Stimulated activated naive B cell treated with anti-CD40 and anti-IgM and Interleukin-4, amounts not matched to agents 10 μg/mL and 1 μg/mL and 100 μg/mL, for 72 hours (primary cell): Measurements from ENCODE around the gene SLAMF7.

Experiments
- ATAC-seq, 2 donors: fragments of 150-1000 bp; cut with Tn5 transposase; replicated peaks; 2 replicates each; pipeline ENCODE4 v1.10.0; 2021; ENCODE audit warnings: moderate library complexity in 1 of 2
- DNase-seq: peaks from one replicate; pipeline ENCODE4 v3.0.0; 2021
- H3K27ac Mint-ChIP-seq: one replicate; pipeline ENCODE4 v1.8.0; 2022; ENCODE audit warnings: mild to moderate bottlenecking, mixed read lengths
- H3K27me3 Mint-ChIP-seq, 2 donors: one replicate each; pipeline ENCODE4 v1.8.0; 2022; ENCODE audit warnings: mixed read lengths in 2 of 2
- H3K36me3 Mint-ChIP-seq, 2 donors: one replicate each; pipeline ENCODE4 v1.8.0; 2022; ENCODE audit warnings: mixed read lengths in 2 of 2, mild to moderate bottlenecking in 1 of 2
- H3K4me1 Mint-ChIP-seq, 2 donors: one replicate each; pipeline ENCODE4 v1.8.0; 2022; ENCODE audit warnings: mixed read lengths in 2 of 2, mild to moderate bottlenecking in 1 of 2
- H3K4me3 Mint-ChIP-seq, 2 donors: one replicate each; pipeline ENCODE4 v1.8.0; 2022; ENCODE audit warnings: mild to moderate bottlenecking in 2 of 2, mixed read lengths in 2 of 2, moderate library complexity in 1 of 2
- H3K9me3 Mint-ChIP-seq, 2 donors: one replicate each; pipeline ENCODE4 v1.8.0; 2022; ENCODE audit warnings: mixed read lengths in 2 of 2, mild to moderate bottlenecking in 1 of 2

SLAMF7 gene

GRCh38 chr1:160758521-160758920 lies 19.5 kb downstream of the SLAMF7 start:
- Mint-ChIP-seq H3K4me1 (peaks cover 5 to 13% of the 10 kb centered on the region in 2 donors), H3K27ac (no peak overlapping the region), H3K4me3 (no peak overlapping the region), H3K36me3 (peaks cover 19 to 34% of the 10 kb centered on the region in 2 donors), H3K9me3 (no peaks in the 10 kb centered on the region), H3K27me3 (no peaks in the 10 kb centered on the region)
- ATAC-seq (no peak), DNase-seq (no peak)

GRCh38 chr1:160759740-160760139 lies 20.7 kb downstream of the SLAMF7 start:
- peaks cover 10 to 23% of the 10 kb centered on the region in 2 donors for H3K36me3 Mint-ChIP-seq
- ATAC-seq (no peak), DNase-seq (no peak)
- H3K27me3 Mint-ChIP-seq: no peaks in the 10 kb centered on the region
- H3K4me1 Mint-ChIP-seq: peaks cover 4 to 10% of the 10 kb centered on the region in 2 donors
- H3K9me3 Mint-ChIP-seq: no peaks in the 10 kb centered on the region
- H3K4me3 Mint-ChIP-seq: no peak overlapping the region
- no peak overlapping the region for H3K27ac Mint-ChIP-seq

GRCh38 chr1:160761046-160761445 lies 22.0 kb downstream of the SLAMF7 start:
- no peaks in the 10 kb centered on the region for H3K9me3 Mint-ChIP-seq
- H3K27ac Mint-ChIP-seq: no peak overlapping the region
- DNase-seq (no peak), ATAC-seq (no peak)
- peaks cover 4 to 17% of the 10 kb centered on the region in 2 donors for H3K36me3 Mint-ChIP-seq
- H3K4me3 Mint-ChIP-seq: no peak overlapping the region
- peaks cover 2 to 3% of the 10 kb centered on the region in 2 donors for H3K4me1 Mint-ChIP-seq
- H3K27me3 Mint-ChIP-seq: no peaks in the 10 kb centered on the region

GRCh38 chr1:160761886-160762285 lies 22.8 kb downstream of the SLAMF7 start:
- peaks cover 6 to 7% of the 10 kb centered on the region in 2 donors for H3K4me1 Mint-ChIP-seq
- no peak for DNase-seq
- H3K36me3 Mint-ChIP-seq: peaks cover 7 to 16% of the 10 kb centered on the region in 2 donors
- H3K9me3 Mint-ChIP-seq: peaks cover 0 to 3% of the 10 kb centered on the region in 2 donors
- H3K27ac Mint-ChIP-seq: no peak overlapping the region
- H3K27me3 Mint-ChIP-seq: no peaks in the 10 kb centered on the region
- no peak overlapping the region for H3K4me3 Mint-ChIP-seq
- ATAC-seq: no peak

- DNase-seq (no peak), ATAC-seq (no peak)
- no peak overlapping the region for H3K27ac Mint-ChIP-seq
Measured at GRCh38 chr1:160763993-160764392, 24.9 kb downstream of the SLAMF7 start.

GRCh38 chr1:160767395-160768294 lies 28.6 kb downstream of the SLAMF7 start:
- Mint-ChIP-seq H3K27me3 (no peaks in the 10 kb centered on the region), H3K27ac (peak overlapping the region; percentile 96), H3K36me3 (peaks cover 15 to 26% of the 10 kb centered on the region in 2 donors), H3K4me1 (peaks cover 19 to 27% of the 10 kb centered on the region in 2 donors), H3K4me3 (peak overlapping the region; percentile 77 to 82), H3K9me3 (peaks cover 0 to 3% of the 10 kb centered on the region in 2 donors)
- DNase-seq (no peak), ATAC-seq (peak; percentile 47 to 64)

More at GRCh38 chr1:160763993-160764392, 24.9 kb downstream of the SLAMF7 start:
- Mint-ChIP-seq H3K9me3 (peaks cover 0 to 3% of the 10 kb centered on the region in 2 donors), H3K4me1 (peaks cover 16 to 27% of the 10 kb centered on the region in 2 donors), H3K4me3 (no peak overlapping the region), H3K36me3 (peaks cover 7 to 11% of the 10 kb centered on the region in 2 donors), H3K27me3 (no peaks in the 10 kb centered on the region)

GRCh38 chr1:160768295-160768657 lies 29.2 kb downstream of the SLAMF7 start:
- DNase-seq (peak; percentile 65), ATAC-seq (peak; percentile 93 to 97)
- H3K9me3 Mint-ChIP-seq: peaks cover 0 to 3% of the 10 kb centered on the region in 2 donors
- H3K27ac Mint-ChIP-seq: peak overlapping the region; percentile 96
- H3K27me3 Mint-ChIP-seq: no peaks in the 10 kb centered on the region
- peaks cover 20 to 33% of the 10 kb centered on the region in 2 donors for H3K4me1 Mint-ChIP-seq
- H3K4me3 Mint-ChIP-seq: peak overlapping the region; percentile 77 to 82
- H3K36me3 Mint-ChIP-seq: peaks cover 15 to 26% of the 10 kb centered on the region in 2 donors

- no peak for DNase-seq
- no peak for ATAC-seq
- Mint-ChIP-seq H3K36me3 (peaks cover 25 to 41% of the 10 kb centered on the region in 2 donors), H3K4me1 (peaks cover 46 to 62% of the 10 kb centered on the region in 2 donors), H3K27ac (no peak overlapping the region), H3K9me3 (no peaks in the 10 kb centered on the region), H3K4me3 (no peak overlapping the region), H3K27me3 (no peaks in the 10 kb centered on the region)
Measured at GRCh38 chr1:160772331-160772730, 33.3 kb downstream of the SLAMF7 start.

GRCh38 chr1:160773093-160773492 lies 34.0 kb downstream of the SLAMF7 start:
- Mint-ChIP-seq H3K27me3 (no peaks in the 10 kb centered on the region), H3K27ac (peak overlapping the region; percentile 81), H3K9me3 (no peaks in the 10 kb centered on the region), H3K4me3 (no peak overlapping the region), H3K4me1 (peaks cover 47 to 62% of the 10 kb centered on the region in 2 donors), H3K36me3 (peaks cover 27 to 41% of the 10 kb centered on the region in 2 donors)
- DNase-seq (no peak), ATAC-seq (no peak)

GRCh38 chr1:160774886-160775719 lies 36.1 kb downstream of the SLAMF7 start:
- ATAC-seq: peak; percentile 52 to 56
- peak overlapping the region; percentile 50 to 61 for H3K4me3 Mint-ChIP-seq
- DNase-seq: no peak
- H3K9me3 Mint-ChIP-seq: no peaks in the 10 kb centered on the region
- peaks cover 26 to 42% of the 10 kb centered on the region in 2 donors for H3K36me3 Mint-ChIP-seq
- peaks cover 62 to 74% of the 10 kb centered on the region in 2 donors for H3K4me1 Mint-ChIP-seq
- H3K27me3 Mint-ChIP-seq: no peaks in the 10 kb centered on the region
- peak overlapping the region; percentile 93 for H3K27ac Mint-ChIP-seq

- Mint-ChIP-seq H3K4me1 (peaks cover 67 to 85% of the 10 kb centered on the region in 2 donors), H3K9me3 (no peaks in the 10 kb centered on the region), H3K4me3 (peak overlapping the region; percentile 50 to 61), H3K27me3 (no peaks in the 10 kb centered on the region), H3K36me3 (peaks cover 25 to 38% of the 10 kb centered on the region in 2 donors), H3K27ac (peak overlapping the region; percentile 83)
- peak; percentile 93 for ATAC-seq
- DNase-seq: peak; percentile 40
Measured at GRCh38 chr1:160776178-160776577, 37.1 kb downstream of the SLAMF7 start.

- Mint-ChIP-seq H3K36me3 (peaks cover 18 to 25% of the 10 kb centered on the region in 2 donors), H3K4me1 (peaks cover 77 to 99% of the 10 kb centered on the region in 2 donors), H3K27ac (peak overlapping the region; percentile 45), H3K4me3 (no peak overlapping the region), H3K9me3 (no peaks in the 10 kb centered on the region), H3K27me3 (no peaks in the 10 kb centered on the region)
- DNase-seq (no peak), ATAC-seq (no peak)
Measured at GRCh38 chr1:160777486-160778089, 38.5 kb downstream of the SLAMF7 start.

GRCh38 chr1:160778976-160779375 lies 39.9 kb downstream of the SLAMF7 start:
- H3K27ac Mint-ChIP-seq: peak overlapping the region; percentile 66
- peaks cover 16 to 20% of the 10 kb centered on the region in 2 donors for H3K36me3 Mint-ChIP-seq
- DNase-seq: no peak
- no peak overlapping the region for H3K4me3 Mint-ChIP-seq
- H3K27me3 Mint-ChIP-seq: no peaks in the 10 kb centered on the region
- no peaks in the 10 kb centered on the region for H3K9me3 Mint-ChIP-seq
- peaks cover 77 to 97% of the 10 kb centered on the region in 2 donors for H3K4me1 Mint-ChIP-seq
- ATAC-seq: no peak
